ENCODE data around the gene ARAP3.

ARAP3 gene

GRCh38 chr5:141704782-141705297, 22.8 kb upstream of the ARAP3 start:
- no peak for ATAC-seq (ENCODE audit: insufficient read depth, low read depth)
- Histone ChIP-seq H3K4me1 (ENCODE audit: insufficient read depth, low read length) (no peaks in the 10 kb centered on the region), H3K4me3 (ENCODE audit: low read depth in 1 of 2, low read length in 2 of 2) (no peak overlapping the region), H3K36me3 (ENCODE audit: insufficient read depth, low read length) (no peaks in the 10 kb centered on the region), H2AFZ (ENCODE audit: low read depth, low read length) (no peak overlapping the region), H3K9ac (ENCODE audit: low read depth, low read length) (no peak overlapping the region), H3K27me3 (ENCODE audit: insufficient read depth, low read length, poor library complexity) (peaks cover 18% of the 10 kb centered on the region), H3K4me2 (ENCODE audit: insufficient read depth, low read length) (no peak overlapping the region), H3K79me2 (ENCODE audit: insufficient read depth, low read length) (no peaks in the 10 kb centered on the region), H3K27ac (ENCODE audit: low read length) (no peak overlapping the region), H4K20me1 (ENCODE audit: insufficient read depth, low read length) (no peaks in the 10 kb centered on the region; the same call in 1 of the 2 replicates), H3K9me3 (ENCODE audit: insufficient read depth, low read length, severe bottlenecking) (no peaks in the 10 kb centered on the region)
- TF ChIP-seq CTCF (IDR thresholded peaks at IDR 0.05; ENCODE audit: borderline replicate concordance, extremely low read depth, low read length, poor library complexity, severe bottlenecking) (no peak), EZH2 (IDR thresholded peaks at IDR 0.05; ENCODE audit: borderline replicate concordance, low read depth, low read length, severe bottlenecking) (no peak)
- DNase-seq: no peak

GRCh38 chr5:141703133-141703561, 21.1 kb upstream of the ARAP3 start:
- Histone ChIP-seq H4K20me1 (ENCODE audit: insufficient read depth, low read length) (no peaks in the 10 kb centered on the region; the same call in 1 of the 2 replicates), H2AFZ (ENCODE audit: low read depth, low read length) (no peak overlapping the region), H3K4me3 (ENCODE audit: low read depth in 1 of 2, low read length in 2 of 2) (no peak overlapping the region), H3K4me2 (ENCODE audit: insufficient read depth, low read length) (no peak overlapping the region), H3K27ac (ENCODE audit: low read length) (no peak overlapping the region), H3K27me3 (ENCODE audit: insufficient read depth, low read length, poor library complexity) (peaks cover 17% of the 10 kb centered on the region), H3K9me3 (ENCODE audit: insufficient read depth, low read length, severe bottlenecking) (no peaks in the 10 kb centered on the region), H3K79me2 (ENCODE audit: insufficient read depth, low read length) (no peaks in the 10 kb centered on the region), H3K36me3 (ENCODE audit: insufficient read depth, low read length) (no peaks in the 10 kb centered on the region), H3K4me1 (ENCODE audit: insufficient read depth, low read length) (no peaks in the 10 kb centered on the region), H3K9ac (ENCODE audit: low read depth, low read length) (no peak overlapping the region)
- DNase-seq: no peak
- ATAC-seq (ENCODE audit: insufficient read depth, low read depth): no peak
- TF ChIP-seq EZH2 (IDR thresholded peaks at IDR 0.05; ENCODE audit: borderline replicate concordance, low read depth, low read length, severe bottlenecking): no peak
- no peak for TF ChIP-seq CTCF (IDR thresholded peaks at IDR 0.05; ENCODE audit: borderline replicate concordance, extremely low read depth, low read length, poor library complexity, severe bottlenecking)

GRCh38 chr5:141701360-141702119, 19.5 kb upstream of the ARAP3 start:
- no peaks in the 10 kb centered on the region; the same call in 1 of the 2 replicates for H4K20me1 ChIP-seq (ENCODE audit: insufficient read depth, low read length)
- H3K9ac ChIP-seq (ENCODE audit: low read depth, low read length): no peak overlapping the region
- H3K27me3 ChIP-seq (ENCODE audit: insufficient read depth, low read length, poor library complexity): peaks cover 19% of the 10 kb centered on the region
- no peaks in the 10 kb centered on the region for H3K4me1 ChIP-seq (ENCODE audit: insufficient read depth, low read length)
- DNase-seq (no peak), ATAC-seq (ENCODE audit: insufficient read depth, low read depth) (no peak)
- H3K4me3 ChIP-seq (ENCODE audit: low read depth in 1 of 2, low read length in 2 of 2): no peak overlapping the region
- H3K36me3 ChIP-seq (ENCODE audit: insufficient read depth, low read length): no peaks in the 10 kb centered on the region
- TF ChIP-seq EZH2 (IDR thresholded peaks at IDR 0.05; ENCODE audit: borderline replicate concordance, low read depth, low read length, severe bottlenecking) (no peak), CTCF (IDR thresholded peaks at IDR 0.05; ENCODE audit: borderline replicate concordance, extremely low read depth, low read length, poor library complexity, severe bottlenecking) (no peak)
- no peaks in the 10 kb centered on the region for H3K9me3 ChIP-seq (ENCODE audit: insufficient read depth, low read length, severe bottlenecking)
- no peaks in the 10 kb centered on the region for H3K79me2 ChIP-seq (ENCODE audit: insufficient read depth, low read length)
- H3K27ac ChIP-seq (ENCODE audit: low read length): no peak overlapping the region
- H3K4me2 ChIP-seq (ENCODE audit: insufficient read depth, low read length): no peak overlapping the region
- no peak overlapping the region for H2AFZ ChIP-seq (ENCODE audit: low read depth, low read length)

All from DND-41 (cell line).